ENCODE data around the gene BRSK2. TPM values are rescaled to one million over a fixed set of nuclear protein-coding genes. Genes with fewer than 3 reads are reported as not detected.

The BRSK2 gene
- total RNA-seq, 1 donor = 0.36 TPM

DNA sequence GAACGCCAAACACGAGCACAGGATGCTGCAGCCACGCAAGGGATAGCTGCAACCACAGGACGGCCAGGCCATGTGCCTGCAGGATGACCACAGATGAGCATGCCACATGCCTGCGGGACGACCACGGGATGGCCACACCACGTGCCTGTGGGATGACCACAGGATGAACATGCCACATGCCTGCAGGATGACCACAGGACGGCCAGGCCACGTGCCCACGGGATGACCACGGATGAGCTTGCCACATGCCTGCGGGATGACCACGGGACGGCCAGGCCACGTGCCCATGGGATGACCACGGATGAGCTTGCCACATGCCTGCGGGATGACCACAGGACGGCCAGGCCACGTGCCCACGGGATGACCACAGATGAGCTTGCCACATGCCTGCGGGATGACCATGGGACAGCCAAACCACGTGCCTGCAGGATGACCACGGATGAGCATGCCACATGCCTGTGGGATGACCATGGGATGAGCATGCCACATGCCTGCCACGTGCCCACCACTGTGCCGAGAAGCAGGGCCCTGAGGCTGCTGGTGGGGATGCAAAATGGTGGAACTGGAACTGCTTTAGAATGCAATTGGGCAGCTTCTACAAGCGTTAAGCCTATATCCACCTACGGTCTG, 109.6 kb downstream of the BRSK2 start:
- no peak for DNase-seq (ENCODE audit: low read depth)
- TF ChIP-seq, protein P1, sequence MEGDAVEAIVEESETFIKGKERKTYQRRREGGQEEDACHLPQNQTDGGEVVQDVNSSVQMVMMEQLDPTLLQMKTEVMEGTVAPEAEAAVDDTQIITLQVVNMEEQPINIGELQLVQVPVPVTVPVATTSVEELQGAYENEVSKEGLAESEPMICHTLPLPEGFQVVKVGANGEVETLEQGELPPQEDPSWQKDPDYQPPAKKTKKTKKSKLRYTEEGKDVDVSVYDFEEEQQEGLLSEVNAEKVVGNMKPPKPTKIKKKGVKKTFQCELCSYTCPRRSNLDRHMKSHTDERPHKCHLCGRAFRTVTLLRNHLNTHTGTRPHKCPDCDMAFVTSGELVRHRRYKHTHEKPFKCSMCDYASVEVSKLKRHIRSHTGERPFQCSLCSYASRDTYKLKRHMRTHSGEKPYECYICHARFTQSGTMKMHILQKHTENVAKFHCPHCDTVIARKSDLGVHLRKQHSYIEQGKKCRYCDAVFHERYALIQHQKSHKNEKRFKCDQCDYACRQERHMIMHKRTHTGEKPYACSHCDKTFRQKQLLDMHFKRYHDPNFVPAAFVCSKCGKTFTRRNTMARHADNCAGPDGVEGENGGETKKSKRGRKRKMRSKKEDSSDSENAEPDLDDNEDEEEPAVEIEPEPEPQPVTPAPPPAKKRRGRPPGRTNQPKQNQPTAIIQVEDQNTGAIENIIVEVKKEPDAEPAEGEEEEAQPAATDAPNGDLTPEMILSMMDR (IDR thresholded peaks at IDR 0.05; ENCODE audit: insufficient read depth, low read length) = no peak
- H3K4me3 ChIP-seq (ENCODE audit: low read depth, low read length) = no peak overlapping the region

DNA sequence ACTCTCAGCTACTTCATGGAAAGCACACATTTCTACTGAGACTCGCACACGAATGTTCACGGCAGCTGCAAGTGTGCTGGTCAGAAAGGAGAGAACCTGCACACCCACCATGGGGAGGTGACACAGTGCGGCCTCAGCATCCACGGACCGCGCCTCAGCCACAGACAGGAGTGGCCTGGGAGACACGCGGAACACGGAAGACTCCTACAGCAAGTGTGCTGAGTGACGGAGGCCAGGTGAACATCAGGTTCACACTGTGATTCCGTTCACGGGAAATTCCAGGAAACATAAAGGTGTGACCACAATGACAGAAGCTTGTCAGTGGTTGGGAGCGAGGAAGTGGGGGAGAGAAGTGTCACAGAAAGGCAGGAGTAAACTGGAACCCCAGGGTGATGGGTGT, 110.2 kb downstream of the BRSK2 start:
- H3K4me3 ChIP-seq (ENCODE audit: low read depth, low read length) = no peak overlapping the region
- TF ChIP-seq, protein P1 (IDR thresholded peaks at IDR 0.05; ENCODE audit: insufficient read depth, low read length) = no peak
- DNase-seq (ENCODE audit: low read depth) = no peak

DNA sequence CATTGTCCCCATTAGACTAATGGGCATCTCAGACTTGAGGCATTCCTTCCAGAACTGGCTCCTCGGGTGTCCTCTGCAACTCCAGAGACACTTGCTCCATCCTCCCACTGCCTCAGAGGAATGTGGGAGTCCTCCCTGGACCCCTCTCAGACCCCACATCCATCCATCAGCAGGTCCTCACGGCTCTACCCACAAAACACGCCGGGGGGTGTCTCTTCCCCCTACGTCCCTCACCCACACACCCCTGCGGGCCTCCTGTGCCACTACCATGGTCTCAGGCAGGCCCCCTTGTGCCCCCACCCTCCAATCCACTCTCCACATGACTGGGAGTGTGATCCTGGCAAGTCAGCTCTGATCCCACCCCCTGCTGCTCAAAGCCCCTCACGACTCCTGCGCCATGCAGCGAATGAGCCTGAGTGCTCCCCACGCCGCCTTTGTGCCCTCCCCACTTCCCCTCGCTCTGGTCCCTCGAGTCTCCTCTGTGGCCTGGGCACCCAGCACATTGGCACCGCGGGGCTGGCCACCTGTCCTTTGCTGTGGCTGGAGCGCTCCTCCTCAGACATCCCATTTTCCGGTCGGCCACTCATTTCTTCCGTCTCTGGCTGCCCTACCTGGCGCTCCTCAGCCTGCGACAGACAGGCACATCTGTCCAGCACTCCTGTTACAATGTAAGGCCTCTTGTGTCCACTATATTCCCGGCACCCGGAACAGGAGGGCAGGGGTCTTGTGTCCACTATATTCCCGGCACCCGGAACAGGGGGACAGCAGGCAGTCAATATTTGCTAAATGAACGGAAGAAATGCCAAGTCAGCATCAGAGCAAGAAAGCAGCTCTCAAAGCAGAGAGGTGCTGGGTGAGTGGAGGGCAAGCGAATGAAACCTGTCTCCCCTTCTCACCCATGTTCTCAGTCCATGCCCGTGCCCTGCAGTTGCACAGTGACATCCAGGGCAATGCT, 111.0 kb downstream of the BRSK2 start:
- no peak overlapping the region for H3K4me3 ChIP-seq (ENCODE audit: low read depth, low read length)
- no peak for DNase-seq (ENCODE audit: low read depth)
- TF ChIP-seq, protein P1 (IDR thresholded peaks at IDR 0.05; ENCODE audit: insufficient read depth, low read length) = no peak

DNA sequence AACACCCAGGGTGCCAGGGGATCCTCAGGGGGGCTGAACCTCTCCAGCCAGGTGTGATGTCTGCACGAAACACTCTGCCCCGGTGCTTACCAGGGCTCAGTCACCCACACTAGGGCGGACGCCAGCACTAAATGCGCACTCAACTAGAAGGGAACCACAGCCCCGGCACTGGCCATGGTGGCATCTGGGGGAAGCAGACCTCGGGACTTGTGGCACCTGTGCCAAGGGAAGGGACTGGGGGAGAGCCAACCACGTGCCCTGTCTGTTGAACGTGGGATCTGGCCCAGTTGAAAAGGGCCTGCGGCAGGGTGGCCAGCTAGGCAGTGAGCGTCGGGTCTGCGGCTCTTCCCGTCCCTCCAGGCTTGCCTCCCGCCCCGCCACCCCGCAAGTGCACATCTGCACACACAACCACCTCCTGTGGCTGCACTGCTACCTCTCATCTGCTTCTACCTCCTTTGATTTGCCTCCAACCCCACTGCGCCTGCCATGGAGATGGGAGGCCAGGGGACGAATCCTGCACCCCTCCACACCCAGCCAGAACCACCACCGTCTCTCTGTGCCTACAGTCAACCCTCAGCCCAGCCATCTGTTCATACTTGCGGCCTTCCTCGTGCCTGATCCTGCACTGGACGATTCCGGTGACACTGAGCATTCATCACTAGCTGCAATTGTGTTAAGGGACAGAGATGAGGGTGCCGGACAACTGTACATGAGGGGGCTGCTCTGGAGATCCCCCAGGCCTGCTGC, 111.9 kb downstream of the BRSK2 start:
- no peak overlapping the region for H3K4me3 ChIP-seq (ENCODE audit: low read depth, low read length)
- TF ChIP-seq, protein P1 (IDR thresholded peaks at IDR 0.05; ENCODE audit: insufficient read depth, low read length) = no peak
- no peak for DNase-seq (ENCODE audit: low read depth)

DNA sequence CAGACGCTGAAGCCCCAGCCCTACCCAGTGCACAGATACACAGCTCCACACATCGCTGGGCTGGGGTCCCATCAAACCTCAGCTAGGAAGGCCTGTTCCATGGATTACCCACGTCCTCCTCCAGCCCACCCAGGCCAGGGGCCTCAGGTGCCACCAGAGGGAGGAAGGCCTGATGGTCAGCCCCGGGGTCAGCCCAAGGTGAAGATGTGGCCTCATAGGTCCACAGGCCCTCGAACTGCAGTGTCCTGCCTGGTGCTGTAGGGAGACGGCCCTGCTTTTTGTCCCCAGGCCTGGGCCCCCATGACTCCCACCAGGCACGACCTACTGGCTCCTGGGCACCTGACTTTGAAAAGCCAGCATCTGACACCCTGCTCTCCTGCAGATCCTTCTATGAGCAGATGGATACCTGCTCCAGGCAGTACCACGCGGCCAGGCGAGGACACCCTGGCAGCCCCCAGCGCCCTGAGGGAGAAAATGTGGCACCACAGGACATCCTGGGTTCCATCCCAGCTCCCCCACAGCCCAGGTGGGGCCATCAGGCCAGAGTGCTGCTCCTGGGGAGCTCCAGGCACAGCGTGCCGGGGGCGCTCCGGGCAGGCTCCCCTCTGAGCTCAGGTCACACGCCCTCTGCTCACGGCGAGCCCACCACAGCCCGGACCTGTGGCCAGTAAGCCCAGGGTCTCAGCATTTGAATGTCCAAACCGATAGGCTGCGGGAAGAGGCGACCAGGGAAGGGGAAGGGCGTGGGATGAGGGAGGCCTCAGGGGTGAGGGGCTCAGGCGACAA, 112.6 kb downstream of the BRSK2 start:
- TF ChIP-seq, protein P1 (IDR thresholded peaks at IDR 0.05; ENCODE audit: insufficient read depth, low read length) = no peak
- DNase-seq (ENCODE audit: low read depth) = no peak
- H3K4me3 ChIP-seq (ENCODE audit: low read depth, low read length) = no peak overlapping the region
